ENCODE results near the gene PGAP2. TPM values are rescaled to one million over a fixed set of nuclear protein-coding genes. Genes with fewer than 3 reads are reported as not detected.
A peak's percentile ranks its signal among the peaks of the same experiment; 100 is the strongest.

The PGAP2 gene
- total RNA-seq, 1 experiment from 2014 or later: 30.5 TPM

- POLR2A ChIA-PET: no interaction called here
Observed at GRCh38 chr11:3824714-3825472, 16.5 kb downstream of the PGAP2 start.

More at GRCh38 chr11:3824714-3825472, 16.5 kb downstream of the PGAP2 start:
- peak; percentile 97 for ATAC-seq
- no peak overlapping the region for H3K27ac ChIP-seq (ENCODE audit: low read depth, low read length)
- no peak for TF ChIP-seq ZBTB33 (IDR thresholded peaks at IDR 0.05; ENCODE audit: extremely low read depth, insufficient replicate concordance, low read length)
- peak; percentile 49 for TF ChIP-seq RAD21 (IDR thresholded peaks at IDR 0.05; ENCODE audit: low read depth)
- TF ChIP-seq ELF1 (IDR thresholded peaks at IDR 0.05; ENCODE audit: borderline replicate concordance, low read depth): no peak
- TF ChIP-seq SIN3A (IDR thresholded peaks at IDR 0.05; ENCODE audit: low read depth): no peak
- no peak for TF ChIP-seq SP1 (IDR thresholded peaks at IDR 0.05; ENCODE audit: low read depth)
- TF ChIP-seq CTCF (IDR thresholded peaks at IDR 0.05 in 2 of 3, conservative IDR thresholded peaks at IDR 0.05 in 1 of 3; ENCODE audit: borderline replicate concordance in 1 of 3, insufficient read depth in 1 of 3, low read depth in 2 of 3, low read length in 2 of 3): peak; percentile 67 to 96 (median 90)
- peaks cover 0 to 5% of the 10 kb centered on the region in 2 experiments; a peak in 1 of 4 replicates for H3K4me1 ChIP-seq (ENCODE audit: control insufficient read depth in 1 of 2, insufficient read depth in 2 of 2, low read length in 2 of 2)
- no peak overlapping the region for H3K4me2 ChIP-seq (ENCODE audit: low read length)
- no peak for DNase-seq (ENCODE audit: low read depth, low spot score)
- H3K9me3 ChIP-seq (ENCODE audit: control insufficient read depth in 1 of 2, insufficient read depth in 1 of 2, low read depth in 1 of 2, low read length in 2 of 2): no peaks in the 10 kb centered on the region
- no peaks in the 10 kb centered on the region for H3K9me2 ChIP-seq (ENCODE audit: insufficient read depth)
- ChIA-PET RAD21 (ENCODE audit: low non-redundant PET in 1 of 2, low total read pairs in 2 of 2, uncharacterized antibody in 2 of 2, unreplicated experiment in 2 of 2) (no interaction called here), CTCF (interaction anchor here (1.0 to 2.9 kb wide), 3 partner anchors 16 to 30 kb away, joined by 4 to 10 read pairs (median 8); partner anchors contain the start of genes PGAP2, RHOG and STIM1)
- no peak overlapping the region for H3K4me3 ChIP-seq (replicated peaks in 1 of 2; ENCODE audit: low read depth in 1 of 2, low read length in 2 of 2)
- no peak overlapping the region for H2AFZ ChIP-seq (ENCODE audit: low read depth, low read length, poor library complexity, severe bottlenecking)
- intact Hi-C loops (cut with micrococcal nuclease): loop anchor here (1.0 kb wide), 1 partner anchor 247 kb away; no protein-coding TSS in a partner anchor
- peaks cover 6% of the 10 kb centered on the region; the same call in 1 of the 2 replicates for H3K79me2 ChIP-seq (ENCODE audit: insufficient read depth, low read length)
- no TSS peak for BruUV-seq (replicated peaks)
- peaks cover 10 to 16% of the 10 kb centered on the region in 2 experiments; a peak in 3 of 4 replicates for H3K36me3 ChIP-seq (ENCODE audit: control insufficient read depth in 1 of 2, insufficient read depth in 2 of 2, low read length in 2 of 2)
- H3K9ac ChIP-seq (ENCODE audit: low read length): no peak overlapping the region
- H3K27me3 ChIP-seq (ENCODE audit: insufficient read depth, low read length): no peaks in the 10 kb centered on the region
- no peaks in the 10 kb centered on the region for H4K20me1 ChIP-seq (ENCODE audit: insufficient read depth)

Measured in HCT116 (cell line).